GM12878 (cell line): ENCODE results near the gene CAMK2G.

Experiments used
- CHD1 ChIP-seq: IDR thresholded peaks from 2 replicates; pipeline ENCODE4 v1.6.1; 2012; ENCODE audit warnings: low read depth, low read length, improper control_type of control experiment
- CTCF ChIP-seq, 3 experiments: IDR thresholded peaks in 2 of 3; conservative IDR thresholded peaks in 1 of 3; 2 replicates each; pipeline ENCODE4 v1.5.1; 2011; ENCODE audit warnings: low read depth in 3 of 3, low read length in 3 of 3, mild to moderate bottlenecking in 3 of 3, control low read depth in 2 of 3, moderate library complexity in 2 of 3, inconsistent platforms in 1 of 3, mixed read lengths in 1 of 3; ENCODE audit not compliant: control insufficient read depth in 2 of 3, insufficient read depth in 1 of 3; ENCODE audit errors: extremely low read depth in 1 of 3
- EGR1 ChIP-seq, 2 experiments: IDR thresholded peaks; 1 replicate in 1 of 2; 2 replicates in 1 of 2; pipeline ENCODE4 v1.6.1; 2011 to 2012; ENCODE audit warnings: low read depth in 2 of 2, low read length in 2 of 2, borderline replicate concordance in 1 of 2, mild to moderate bottlenecking in 1 of 2, moderate library complexity in 1 of 2
- EZH2 ChIP-seq: IDR thresholded peaks from 2 replicates; pipeline ENCODE4 v1.6.1; 2012; ENCODE audit warnings: low read depth, mild to moderate bottlenecking, control low read depth, inconsistent platforms, low read length, borderline replicate concordance; ENCODE audit not compliant: control insufficient read depth
- MAX ChIP-seq: IDR thresholded peaks from 2 replicates; pipeline ENCODE4 v1.6.1; 2012; ENCODE audit warnings: low read depth, low read length, improper control_type of control experiment

DNA sequence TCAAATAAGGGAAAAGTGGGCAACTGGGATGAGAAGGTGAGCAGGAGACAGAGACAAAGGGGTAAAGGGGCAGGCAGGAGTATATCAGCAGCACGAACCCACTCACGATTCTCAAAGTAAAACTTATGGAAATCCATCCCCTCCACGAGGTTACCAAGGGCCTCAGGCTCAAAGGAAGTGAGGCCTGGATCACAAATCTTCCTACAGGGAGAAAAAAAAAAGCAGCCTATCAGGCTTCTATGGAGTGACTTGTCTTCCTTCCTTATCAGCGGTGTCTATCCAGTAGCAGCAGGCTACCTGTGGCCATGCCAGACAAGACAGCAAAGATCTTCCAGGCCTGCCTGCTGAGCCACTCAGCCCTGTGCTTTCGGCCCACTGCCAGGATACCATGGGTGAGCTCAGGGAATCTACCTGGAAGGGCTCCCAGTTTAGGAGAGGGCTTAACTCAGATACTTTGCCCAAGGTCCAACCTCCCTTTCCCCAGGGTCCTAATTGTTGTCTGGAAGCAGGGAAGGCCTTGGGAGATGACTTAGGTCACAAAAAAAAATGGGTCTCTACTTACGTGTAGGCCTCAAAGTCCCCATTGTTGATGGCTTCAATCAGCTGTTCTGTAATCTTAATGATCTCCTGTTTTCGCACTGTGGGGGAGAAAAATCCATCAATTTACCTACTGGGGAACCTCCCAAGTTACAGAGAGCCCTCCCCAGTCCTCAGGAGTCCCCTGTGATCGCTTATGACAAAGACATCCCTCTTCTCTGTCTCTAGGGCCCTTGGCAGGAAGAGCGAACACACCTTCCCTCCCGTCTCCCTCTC lies 57.2 kb downstream of the CAMK2G start:
- no peak for TF ChIP-seq MAX
- TF ChIP-seq CTCF (IDR thresholded peaks at IDR 0.05 in 2 of 3, conservative IDR thresholded peaks at IDR 0.05 in 1 of 3; ENCODE audit: control insufficient read depth in 2 of 3, extremely low read depth in 1 of 3, insufficient read depth in 1 of 3, low read depth in 3 of 3, low read length in 3 of 3) = no peak
- no peak for TF ChIP-seq EZH2
- TF ChIP-seq EGR1 (IDR thresholded peaks at IDR 0.05; ENCODE audit: borderline replicate concordance in 1 of 2, low read depth in 2 of 2, low read length in 2 of 2) = no peak
- TF ChIP-seq CHD1 = no peak
